Loucy (cell line): Measurements from ENCODE around the gene GAB2.

ENCODE experiments used
- CTCF ChIP-seq: fragments of 200-600 bp; sonication (generic); conservative IDR thresholded peaks from 2 replicates; pipeline ENCODE4 v1.5.1; 2014; ENCODE audit warnings: mild to moderate bottlenecking, antibody characterized with exemption, low read length
- EZH2phosphoT487 ChIP-seq: fragments of 200-600 bp; IDR thresholded peaks from 2 replicates; pipeline ENCODE4 v1.6.1; 2018; ENCODE audit warnings: antibody characterized with exemption, mild to moderate bottlenecking, moderate library complexity, borderline replicate concordance

- TF ChIP-seq CTCF (no peak), EZH2phosphoT487 (no peak)
Measured at GRCh38 chr11:78400116-78400515, 17.5 kb downstream of the GAB2 start.
